AG20443 (cell line): ENCODE data around the gene TMEM38B.

Source experiments
- DNase-seq: peaks from one replicate; pipeline ENCODE4 v3.0.0; 2012; ENCODE audit warnings: low spot score, mixed read lengths

Gene TMEM38B, protein sequence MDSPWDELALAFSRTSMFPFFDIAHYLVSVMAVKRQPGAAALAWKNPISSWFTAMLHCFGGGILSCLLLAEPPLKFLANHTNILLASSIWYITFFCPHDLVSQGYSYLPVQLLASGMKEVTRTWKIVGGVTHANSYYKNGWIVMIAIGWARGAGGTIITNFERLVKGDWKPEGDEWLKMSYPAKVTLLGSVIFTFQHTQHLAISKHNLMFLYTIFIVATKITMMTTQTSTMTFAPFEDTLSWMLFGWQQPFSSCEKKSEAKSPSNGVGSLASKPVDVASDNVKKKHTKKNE

DNA sequence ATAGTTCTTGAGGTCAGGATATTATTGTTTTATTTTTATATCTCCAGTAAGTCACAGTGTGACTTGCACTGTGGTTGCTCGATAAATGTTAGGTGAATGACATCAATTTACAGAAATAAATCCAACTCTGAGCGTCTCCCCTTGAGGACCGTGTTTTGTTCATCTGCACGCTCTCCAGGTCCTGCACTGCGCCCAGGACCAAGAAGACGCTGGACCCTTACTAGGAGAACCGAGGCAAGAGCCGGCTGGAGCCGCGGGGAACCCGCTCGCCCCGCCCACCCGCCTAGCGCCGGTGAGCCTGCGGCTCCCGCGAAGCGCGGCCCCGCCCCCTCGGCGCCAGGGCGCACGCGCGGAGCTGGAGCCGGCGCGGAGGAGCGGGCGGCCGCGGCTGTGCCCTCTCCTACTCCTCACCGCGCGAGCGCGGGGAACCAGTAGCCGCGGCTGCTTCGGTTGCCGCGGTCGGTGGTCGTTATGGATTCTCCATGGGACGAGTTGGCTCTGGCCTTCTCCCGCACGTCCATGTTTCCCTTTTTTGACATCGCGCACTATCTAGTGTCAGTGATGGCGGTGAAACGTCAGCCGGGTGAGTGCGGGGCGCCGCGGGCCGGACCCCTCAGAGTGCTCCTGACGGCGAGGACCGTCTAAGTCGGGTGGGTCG lies at the start of gene TMEM38B:
Gene TMEM38B (plus strand): TSS at position 352 of the 658 bp plus-strand sequence. CDS start 120 bp downstream, at position 472.
- DNase-seq: peak; percentile 99

DNA sequence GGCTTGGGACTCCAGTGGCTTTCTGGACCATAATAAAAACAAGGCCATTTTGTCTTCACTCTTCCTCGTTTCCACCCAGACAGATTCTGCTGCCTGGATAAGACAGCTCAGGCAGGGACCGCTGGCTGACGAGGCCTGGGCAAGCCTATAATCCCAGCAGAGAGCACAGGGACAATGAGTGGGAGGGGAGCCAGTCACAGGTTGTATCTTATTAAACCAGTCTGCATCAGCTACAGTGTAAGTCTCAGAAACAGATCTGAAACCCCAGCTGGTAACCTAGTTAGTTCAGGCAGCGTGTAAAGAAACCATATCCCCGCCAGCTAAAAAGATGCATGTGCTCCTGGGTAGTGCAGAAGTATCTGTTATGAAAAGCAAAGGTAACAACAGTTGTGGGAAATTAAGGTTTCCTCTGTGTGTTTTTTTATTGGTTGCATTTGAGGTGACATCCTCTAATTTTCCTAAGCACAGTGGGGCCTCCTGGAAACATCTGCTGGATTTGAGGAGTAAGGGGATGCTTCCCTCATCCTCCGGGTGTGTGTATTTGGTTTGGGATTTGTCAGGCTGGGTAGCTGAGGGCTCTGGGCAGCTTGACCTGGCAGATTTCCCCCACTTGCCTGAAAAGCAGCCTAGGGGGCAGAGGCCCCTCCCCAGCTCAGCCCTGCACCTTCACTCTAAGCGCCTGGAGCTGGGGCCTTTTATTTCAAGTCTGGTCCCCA lies 47.3 kb upstream of the TMEM38B start:
- no peak for DNase-seq

DNA sequence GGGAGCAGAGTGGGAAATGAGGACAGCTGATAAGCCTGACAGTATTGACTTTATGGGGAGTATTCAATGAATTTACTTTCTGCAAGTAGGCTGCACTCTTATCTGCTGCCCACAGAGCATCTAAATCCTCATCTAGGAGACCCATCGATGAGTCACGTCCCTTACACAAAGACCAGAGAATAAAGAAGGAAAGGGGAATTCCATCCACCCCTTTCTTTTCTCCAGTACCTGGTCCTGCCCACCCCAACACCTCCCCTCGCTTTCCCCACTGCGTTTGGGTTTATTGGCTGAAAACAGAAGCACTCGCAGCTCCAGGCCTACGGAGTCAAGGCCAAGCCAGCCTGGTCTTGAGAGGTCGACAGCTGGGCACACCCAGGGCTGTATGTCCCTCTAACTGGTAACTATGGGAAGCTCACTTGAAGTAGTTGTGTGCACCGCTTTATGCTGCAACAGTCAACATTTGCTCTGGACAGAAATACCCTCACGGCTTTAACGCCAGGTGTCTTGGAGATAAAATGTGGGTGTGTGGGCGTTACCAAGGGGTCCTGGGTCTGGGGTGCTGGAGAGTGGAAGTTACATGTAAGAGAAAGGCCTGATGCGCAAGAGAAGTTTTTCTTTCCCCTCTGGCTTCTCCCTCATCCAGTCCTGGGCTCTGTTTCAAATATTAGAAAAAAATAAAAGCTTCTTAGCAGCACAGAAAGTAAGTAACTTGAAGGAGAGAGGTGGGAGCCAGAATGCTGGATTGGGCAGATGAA lies 46.6 kb upstream of the TMEM38B start:
- no peak for DNase-seq

DNA sequence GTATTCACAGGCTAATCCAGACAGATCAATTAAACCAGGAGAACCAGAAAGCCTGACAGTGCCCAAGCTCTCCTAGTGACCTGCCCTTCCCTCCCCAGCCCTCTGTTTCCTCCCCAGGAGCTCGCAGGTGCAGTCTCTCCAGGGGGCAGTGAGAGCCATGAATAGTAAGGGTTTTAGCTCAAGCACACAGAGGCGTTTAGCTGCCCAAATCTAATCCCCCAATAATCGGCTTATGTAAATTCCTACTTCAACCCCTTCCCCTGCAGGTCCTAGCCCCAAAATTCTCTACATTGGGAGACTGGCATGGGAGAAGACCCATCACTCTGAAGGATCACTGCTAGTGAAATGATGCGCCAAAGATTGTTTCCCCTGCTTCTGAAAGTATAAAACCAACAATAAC lies 42.5 kb upstream of the TMEM38B start:
- no peak for DNase-seq

DNA sequence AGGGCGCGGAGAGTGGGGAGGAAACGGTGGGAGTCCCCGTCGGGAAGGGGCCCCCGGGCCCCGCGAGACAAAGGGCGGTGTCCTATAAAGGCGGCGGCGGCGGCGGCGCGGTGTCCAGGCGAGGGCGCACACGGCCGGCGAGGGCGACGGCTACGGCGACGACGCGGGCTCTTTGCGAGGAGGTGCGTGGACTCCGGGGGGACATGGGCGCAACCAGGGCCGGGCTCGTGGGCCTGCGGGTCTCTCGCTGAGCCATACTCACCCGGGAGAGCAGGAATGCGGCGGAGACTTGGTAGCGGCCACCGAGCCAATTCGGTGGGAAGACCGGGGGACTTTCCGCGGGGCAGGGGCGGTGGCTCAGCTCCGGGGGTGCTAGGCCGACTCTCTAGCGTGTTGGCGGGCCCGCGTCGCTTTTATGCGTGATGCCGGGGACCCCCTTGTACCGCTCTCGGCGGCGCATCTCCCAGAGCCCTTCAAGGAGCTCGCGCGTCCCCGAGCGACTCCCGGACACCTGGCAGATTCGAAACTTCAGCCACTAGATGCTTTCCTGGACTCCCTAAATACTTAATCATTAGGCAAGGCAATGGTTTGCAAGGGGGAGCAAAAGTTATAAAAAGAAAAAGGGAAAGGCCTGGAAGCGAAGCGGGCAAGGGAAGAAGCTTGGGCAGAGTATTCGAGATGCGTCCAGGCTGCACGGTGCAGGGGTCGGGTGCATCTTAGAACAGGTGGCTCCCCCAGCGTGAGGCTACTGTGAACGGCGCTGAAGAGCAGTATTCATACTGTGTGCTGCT lies 38.0 kb upstream of the TMEM38B start:
- peak; percentile 69 for DNase-seq

DNA sequence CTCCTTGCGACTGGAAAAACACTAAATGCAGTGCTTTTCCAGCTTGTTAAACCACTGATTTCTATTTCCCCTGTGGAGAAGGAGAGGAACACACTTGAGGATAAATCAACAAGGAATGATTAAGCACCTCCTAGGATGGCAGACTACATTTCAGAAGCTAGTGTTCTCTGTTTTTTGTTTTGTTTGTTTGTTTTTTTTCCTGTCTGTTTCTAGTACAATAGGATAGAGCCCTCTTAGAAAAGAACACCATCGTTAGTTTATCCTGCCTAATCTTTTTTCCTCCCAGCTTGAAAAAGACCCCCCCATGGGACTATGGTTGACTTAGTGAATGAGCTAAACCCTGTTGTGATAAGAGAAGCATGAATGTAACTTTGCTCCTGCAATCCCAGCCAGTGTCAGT lies 36.0 kb upstream of the TMEM38B start:
- no peak for DNase-seq

DNA sequence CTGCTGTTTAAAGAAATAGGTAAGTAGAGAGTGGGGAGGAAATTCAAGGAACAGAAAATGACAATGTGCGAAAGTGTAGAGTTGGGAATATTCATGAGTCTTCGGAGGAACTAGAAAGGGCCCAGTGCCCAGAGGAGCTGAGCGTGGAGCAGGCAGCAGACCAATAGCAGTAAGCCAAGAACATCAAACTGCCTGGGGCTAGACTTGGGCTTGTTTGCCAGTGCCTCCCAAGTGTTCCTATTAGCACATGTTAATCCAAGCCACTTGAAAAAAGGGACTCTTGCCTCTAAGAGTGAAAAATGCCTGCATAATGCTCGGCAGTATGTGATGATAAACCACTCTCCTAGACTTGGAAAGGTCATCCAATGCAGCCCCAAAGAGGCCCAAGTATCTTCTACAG lies 33.3 kb upstream of the TMEM38B start:
- no peak for DNase-seq

DNA sequence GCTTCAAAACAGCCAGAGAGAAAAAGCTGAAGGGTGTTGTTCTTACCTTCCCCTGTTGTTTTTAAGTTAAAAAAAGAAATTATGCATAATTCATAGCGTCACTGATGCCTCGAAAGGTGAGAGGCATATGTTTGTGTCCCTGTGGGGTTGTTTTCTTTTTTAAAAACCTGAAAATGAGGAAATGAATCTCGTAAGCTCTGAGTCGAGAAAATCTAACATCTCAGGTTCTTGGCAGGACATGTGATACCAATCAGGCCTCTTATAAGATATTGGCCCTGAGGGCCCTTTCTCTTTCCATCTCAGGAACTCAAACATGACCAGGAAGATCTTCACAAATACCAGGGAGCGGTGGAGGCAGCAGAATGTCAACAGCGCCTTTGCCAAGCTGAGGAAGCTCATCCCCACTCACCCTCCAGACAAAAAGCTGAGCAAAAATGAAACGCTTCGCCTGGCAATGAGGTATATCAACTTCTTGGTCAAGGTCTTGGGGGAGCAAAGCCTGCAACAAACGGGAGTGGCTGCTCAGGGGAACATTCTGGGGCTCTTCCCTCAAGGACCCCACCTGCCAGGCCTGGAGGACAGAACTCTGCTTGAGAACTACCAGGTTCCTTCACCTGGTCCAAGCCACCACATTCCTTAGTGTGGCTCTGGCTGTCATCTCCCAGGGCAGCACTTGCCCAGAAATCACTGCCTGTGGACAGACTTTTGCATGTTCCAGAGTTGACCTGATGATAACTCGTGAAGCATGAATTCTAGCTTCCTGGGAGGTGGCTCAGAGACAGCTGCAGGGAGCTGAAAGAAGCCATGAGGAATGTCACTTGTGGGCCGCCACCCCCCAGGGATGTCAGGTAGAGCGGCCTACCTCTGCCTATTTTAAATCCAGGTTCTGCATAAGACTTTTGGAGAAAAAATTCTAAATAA lies 31.9 kb upstream of the TMEM38B start, which contains the start of gene TAL2:
Gene TAL2 (plus strand): TSS at position 274 of the 921 bp plus-strand sequence. CDS start 40 bp downstream, at position 314.
- DNase-seq: no peak

DNA sequence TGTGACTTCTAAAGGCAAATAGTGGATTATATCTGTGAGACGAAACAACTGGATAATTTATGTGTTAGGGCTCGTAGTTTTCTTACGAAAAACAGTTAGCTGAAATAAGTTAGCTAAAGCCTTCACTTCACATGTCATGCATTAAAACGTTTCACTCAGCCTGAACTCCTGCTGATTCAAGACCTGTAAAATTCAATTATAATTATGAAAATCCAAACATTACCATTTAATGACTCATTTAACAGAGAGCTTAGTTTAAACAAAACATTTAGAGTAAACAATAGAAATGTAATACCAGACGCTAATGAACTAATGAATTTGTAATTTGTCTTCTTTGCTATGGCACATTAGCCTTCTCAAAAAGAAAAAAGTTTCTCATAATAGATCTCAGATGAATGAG lies 30.4 kb upstream of the TMEM38B start:
- no peak for DNase-seq

DNA sequence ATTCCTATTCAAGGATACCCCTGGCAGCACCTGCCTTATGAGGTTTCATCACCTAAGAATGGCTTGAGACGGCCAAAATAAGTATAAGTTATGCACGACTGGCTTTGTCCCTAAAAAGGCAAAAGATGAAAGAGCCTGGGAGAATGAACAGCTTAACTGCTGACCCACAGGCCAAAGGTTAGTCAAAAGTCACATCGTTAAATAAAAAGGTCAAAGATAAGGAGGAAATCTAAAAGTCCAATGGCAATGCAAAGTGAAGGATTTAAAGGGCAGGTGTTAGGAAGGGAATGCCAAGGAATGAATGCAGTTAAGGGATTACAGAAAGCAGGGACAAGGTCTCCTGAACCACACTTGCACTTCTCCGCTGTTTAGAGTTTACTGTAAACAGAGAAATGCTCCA lies 26.5 kb upstream of the TMEM38B start:
- no peak for DNase-seq

DNA sequence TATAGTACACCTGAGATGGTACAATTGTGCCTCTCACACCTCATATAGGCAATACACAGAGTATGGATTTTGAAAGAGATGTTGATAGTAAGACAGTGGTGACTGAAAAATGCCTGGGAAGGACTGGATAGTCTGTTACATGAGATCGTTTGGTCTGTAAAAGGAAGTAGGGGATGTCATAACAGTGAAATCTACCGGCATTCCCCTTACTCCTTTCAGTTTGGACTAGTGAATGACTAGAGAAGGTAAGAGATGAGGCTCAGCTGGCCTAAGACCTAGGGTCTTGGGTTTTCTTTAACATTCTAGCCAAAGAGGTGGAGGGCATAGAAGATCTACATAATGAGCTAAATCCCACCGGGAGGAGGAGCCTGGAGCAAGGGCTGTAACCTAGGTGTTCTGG lies 24.0 kb upstream of the TMEM38B start:
- no peak for DNase-seq

DNA sequence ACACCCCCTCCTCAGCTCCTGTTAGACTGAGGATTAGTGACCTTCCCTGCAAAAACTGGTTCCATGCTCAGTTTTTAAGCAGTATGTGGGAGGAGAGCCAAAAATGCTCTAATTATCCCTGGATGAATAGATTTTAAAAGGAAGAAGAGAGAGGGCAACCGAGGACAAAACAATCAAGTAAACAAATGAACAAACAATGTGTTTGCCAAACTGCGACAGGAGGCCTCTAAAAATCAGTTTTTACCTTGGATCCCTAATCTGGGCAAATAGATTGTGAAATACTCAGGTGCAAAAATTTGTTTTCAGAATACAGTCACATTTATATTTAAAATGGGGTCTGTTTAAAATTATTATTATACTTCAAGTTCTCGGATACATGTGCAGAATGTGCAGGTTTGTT lies 23.6 kb upstream of the TMEM38B start:
- DNase-seq: no peak

DNA sequence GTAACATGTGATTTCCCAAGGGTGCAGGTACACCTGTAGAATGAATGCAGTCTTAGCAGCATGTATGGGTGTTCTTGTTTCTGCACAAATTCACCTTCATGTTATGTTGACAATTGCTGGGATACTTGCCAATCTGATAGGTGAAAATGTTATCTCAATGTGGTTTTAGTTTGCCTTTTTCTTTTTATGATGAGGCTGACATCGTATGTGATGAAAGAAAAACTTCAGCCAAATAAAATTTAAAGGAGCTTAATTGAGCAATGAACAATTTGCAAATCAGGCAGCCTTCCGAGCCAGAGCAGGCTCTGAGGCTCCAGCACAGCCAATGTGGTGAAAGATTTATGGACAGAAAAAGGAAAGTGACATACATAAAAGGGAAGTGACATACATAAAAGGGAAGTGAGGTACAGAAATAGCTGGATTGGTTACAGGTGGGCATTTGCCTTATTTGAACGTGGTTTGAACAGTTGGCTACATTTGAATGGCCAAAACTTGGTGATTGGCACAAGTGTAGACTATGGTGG lies 21.6 kb upstream of the TMEM38B start:
- DNase-seq: no peak

DNA sequence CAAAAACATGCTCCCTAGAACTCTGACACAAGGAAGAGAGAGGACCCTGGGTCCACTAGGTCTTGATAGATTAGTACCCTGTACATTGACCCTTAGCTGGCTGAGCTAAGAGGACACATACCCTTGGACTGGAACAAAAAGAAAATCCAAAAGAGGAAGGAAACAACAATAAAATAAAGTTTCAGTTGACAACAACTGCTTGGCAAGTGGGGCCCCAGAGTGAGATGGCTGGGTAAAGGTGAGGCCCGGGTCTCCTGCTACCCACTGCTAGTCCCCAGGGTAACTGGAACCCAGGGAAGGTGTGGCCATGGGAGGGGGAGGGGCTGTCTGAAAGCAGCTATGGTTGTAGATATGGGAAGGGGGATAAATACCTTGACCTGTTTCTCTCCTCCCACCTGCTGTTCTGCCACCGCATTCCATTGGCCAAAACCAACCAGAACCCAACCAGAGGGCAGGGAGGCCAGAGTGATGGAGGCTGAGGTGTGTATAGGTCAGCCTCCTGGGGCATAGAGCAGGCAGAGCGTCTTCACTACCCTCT lies 20.4 kb upstream of the TMEM38B start:
- no peak for DNase-seq

DNA sequence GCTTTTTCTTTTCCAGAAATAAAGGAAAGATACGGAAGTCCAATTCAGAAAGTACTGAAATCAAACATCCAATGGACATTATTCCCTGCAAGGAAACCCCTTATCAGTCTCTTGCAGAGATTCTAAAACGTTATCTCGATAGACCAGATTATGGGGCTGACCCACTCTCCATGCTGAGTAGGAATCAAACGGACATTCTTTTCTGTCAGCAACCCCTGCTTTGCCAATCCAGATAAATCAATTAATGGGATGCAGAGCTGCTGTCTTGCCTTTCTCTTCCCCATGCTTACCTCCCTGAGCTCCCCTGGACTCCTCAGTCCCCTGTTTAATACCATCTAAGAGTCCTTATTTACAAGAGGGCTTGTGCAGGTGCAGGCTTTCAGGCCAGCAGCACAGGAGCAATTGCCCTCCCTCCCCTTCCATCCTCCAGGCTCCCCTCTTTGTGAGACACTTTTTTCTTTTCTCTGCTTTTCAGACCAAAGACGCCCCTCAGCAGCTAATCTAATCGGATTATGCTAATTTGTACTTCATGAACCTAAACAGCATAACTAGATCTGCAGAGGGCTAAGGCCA lies 17.9 kb upstream of the TMEM38B start:
- no peak for DNase-seq

DNA sequence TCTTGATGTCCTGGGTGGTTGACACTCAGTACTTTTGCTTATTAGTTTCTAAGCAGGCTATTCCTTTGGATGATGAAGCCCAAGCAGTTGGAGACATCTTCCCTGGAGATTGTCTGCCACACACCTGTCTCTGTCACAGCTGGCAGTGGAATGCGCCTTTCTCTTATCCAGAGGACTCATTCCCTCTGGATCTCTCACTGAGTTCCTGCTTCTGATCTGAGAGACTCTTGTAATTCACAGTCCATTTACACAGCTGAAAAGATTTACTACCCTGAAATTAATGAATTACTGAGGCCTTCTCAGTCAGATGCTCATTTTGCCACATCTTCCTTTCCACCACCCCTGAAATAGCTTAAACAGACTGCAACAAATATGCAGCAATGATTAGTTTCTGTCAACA lies 16.2 kb upstream of the TMEM38B start:
- DNase-seq: no peak

DNA sequence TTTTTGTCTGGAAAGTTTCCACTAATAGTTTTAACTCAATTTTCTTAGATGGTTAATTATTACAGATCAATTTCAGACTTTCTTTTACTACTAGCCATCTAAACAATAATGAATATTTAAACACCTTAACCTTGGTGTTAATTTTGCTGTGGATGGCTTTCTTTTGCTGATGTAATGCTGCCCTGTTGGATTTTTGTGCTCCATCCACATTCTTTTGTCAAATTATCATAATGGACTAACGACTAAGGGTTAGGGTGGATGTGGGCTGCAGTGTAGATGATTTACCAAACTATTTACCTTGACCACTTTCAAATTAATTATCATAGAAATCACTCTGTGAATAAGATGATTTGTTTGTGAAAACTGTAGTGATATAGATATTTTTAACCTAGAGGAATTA lies 15.6 kb upstream of the TMEM38B start:
- DNase-seq: no peak

DNA sequence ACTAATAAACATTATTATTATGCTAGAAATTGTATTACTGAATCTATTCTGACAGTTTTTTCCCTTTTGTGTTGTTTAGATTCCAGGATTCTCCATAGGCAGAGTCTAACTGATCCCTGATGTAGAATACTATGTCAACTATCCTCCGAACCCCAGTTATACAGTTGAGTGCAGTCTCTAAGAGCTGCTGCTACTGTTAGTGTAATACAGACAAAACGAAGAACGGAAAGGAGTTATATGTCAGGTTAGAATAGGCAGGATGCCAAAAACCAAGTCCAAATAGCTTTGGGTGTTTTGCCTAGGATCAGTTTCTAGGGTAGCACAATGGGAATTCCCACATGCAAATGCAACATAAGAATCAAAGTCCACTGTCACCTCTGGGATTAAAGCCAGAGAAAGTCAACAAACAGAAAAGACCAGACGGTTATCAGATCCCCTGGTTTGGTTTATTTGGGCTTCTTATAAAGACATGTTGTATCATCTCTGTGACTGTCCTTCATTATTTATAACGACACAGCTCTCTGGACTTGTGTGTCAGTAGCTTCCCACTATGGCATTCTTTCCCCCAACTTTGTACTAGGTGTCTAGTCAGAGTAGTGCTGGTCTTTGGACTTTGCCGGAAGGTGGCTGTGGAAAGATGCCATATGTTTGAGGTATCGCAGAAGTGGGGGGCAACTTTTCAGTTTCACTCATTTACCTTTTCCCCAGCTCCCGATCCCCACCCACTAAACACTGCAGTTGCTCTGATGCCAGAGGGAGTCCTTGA lies 14.9 kb upstream of the TMEM38B start:
- no peak for DNase-seq

DNA sequence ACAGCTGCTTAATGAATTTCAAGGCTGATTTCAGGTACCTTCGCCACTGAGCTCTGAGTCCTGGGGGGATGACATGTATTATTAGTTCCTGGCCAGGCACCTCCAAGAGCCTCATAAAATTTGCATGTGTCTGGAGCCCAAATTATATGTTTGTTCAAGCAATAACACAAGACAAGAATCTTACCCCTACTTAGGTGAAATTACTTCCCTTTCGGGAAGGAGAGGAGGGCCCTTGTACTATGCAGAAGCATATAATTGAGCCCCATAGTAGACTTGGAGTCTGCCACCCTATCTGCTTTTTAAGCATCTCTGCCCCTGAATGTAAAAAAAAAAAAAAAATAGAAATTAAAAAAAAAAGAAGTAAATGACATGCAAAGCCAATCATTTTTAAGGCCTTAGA lies 13.0 kb upstream of the TMEM38B start:
- no peak for DNase-seq
